ENCODE data around the gene NEU2. TPM values are rescaled to one million over a fixed set of nuclear protein-coding genes. Genes with fewer than 3 reads are reported as not detected.
"Not testable (repeated sequence)": the region's sequence is repeated elsewhere in the genome, so short reads cannot be mapped to it uniquely, and the experiment has no call there.

Gene NEU2
- total and polyA plus RNA-seq, 10 donors = not detected

- Histone ChIP-seq H3K27me3 (replicated peaks in 1 of 7) (no peaks in the 10 kb centered on the region), H3K27ac (peak overlapping the region in 7 of 8 donors; percentile 6 to 97 (median 94)), H3K4me3 (peak overlapping the region in 5 of 8 donors; percentile 74 to 98 (median 85)), H3K9me3 (no peaks in the 10 kb centered on the region), H3K4me1 (peaks cover 54 to 100% (median 89%) of the 10 kb centered on the region in 6 donors), H3K36me3 (peaks cover 0 to 75% (median 21%) of the 10 kb centered on the region in 6 donors)
- WGBS, 5 donors = 60 to 75% (median 72%) methylated on average over 15 to 16 of the region's 16 CpGs
- peak; percentile 77 for DNase-seq
- intact Hi-C loops (cut with DNase I; ENCODE audit: low total_unique reads) = loop anchor here (10.0 kb wide), 1 partner anchor 60 kb away; no protein-coding TSS in a partner anchor
- no peak for TF ChIP-seq POLR2A (IDR thresholded peaks at IDR 0.05)
- TF ChIP-seq POLR2AphosphoS5 (IDR thresholded peaks at IDR 0.05) = no peak
- TF ChIP-seq CTCF (IDR thresholded peaks at IDR 0.05 in 8 of 11, conservative IDR thresholded peaks at IDR 0.05 in 3 of 11) = no peak
Observed at GRCh38 chr2:233064530-233065199, 32.2 kb downstream of the NEU2 start.

GRCh38 chr2:233065200-233065589 is 32.7 kb downstream of the NEU2 start:
- Histone ChIP-seq H3K36me3 (peaks cover 0 to 75% (median 21%) of the 10 kb centered on the region in 6 donors), H3K4me1 (peaks cover 57 to 100% (median 87%) of the 10 kb centered on the region in 6 donors), H3K27ac (peak overlapping the region in 6 of 8 donors; percentile 6 to 97 (median 92)), H3K4me3 (peak overlapping the region in 1 of 8 donors; percentile 85)
- H3K9me3 ChIP-seq; H3K27me3 ChIP-seq (replicated peaks in 1 of 7): not testable (repeated sequence)
- intact Hi-C loops (cut with DNase I; ENCODE audit: low total_unique reads) = loop anchor here (10.0 kb wide), 1 partner anchor 60 kb away; no protein-coding TSS in a partner anchor
- peak; percentile 33 for DNase-seq
- WGBS, 5 donors = 55 to 81% (median 76%) methylated on average over 4 of the region's 4 CpGs

- 87 to 95% (median 91%) methylated on average over 9 of the region's 9 CpGs for WGBS, 5 donors
- Histone ChIP-seq H3K4me1 (peaks cover 54 to 100% (median 93%) of the 10 kb centered on the region in 6 donors), H3K9me3 (no peaks in the 10 kb centered on the region), H3K36me3 (peaks cover 0 to 81% (median 22%) of the 10 kb centered on the region in 6 donors), H3K27me3 (replicated peaks in 1 of 7) (no peaks in the 10 kb centered on the region), H3K4me3 (no peak overlapping the region), H3K27ac (peak overlapping the region in 3 of 8 donors; percentile 55 to 97 (median 89))
- DNase-seq = peak; percentile 59
- TF ChIP-seq POLR2A (IDR thresholded peaks at IDR 0.05) (no peak), CTCF (IDR thresholded peaks at IDR 0.05 in 8 of 11, conservative IDR thresholded peaks at IDR 0.05 in 3 of 11) (no peak), POLR2AphosphoS5 (IDR thresholded peaks at IDR 0.05) (peak in 1 of 3 donors; percentile 26)
- intact Hi-C loops (cut with DNase I; ENCODE audit: low total_unique reads) = loop anchor here (10.0 kb wide), 1 partner anchor 59 kb away; no protein-coding TSS in a partner anchor
Observed at GRCh38 chr2:233065954-233066470, 33.5 kb downstream of the NEU2 start.

GRCh38 chr2:233068762-233069418 is 36.4 kb downstream of the NEU2 start:
- peaks cover 42 to 100% (median 92%) of the 10 kb centered on the region in 6 donors for H3K4me1 ChIP-seq
- peak; percentile 17 to 62 (median 57) for TF ChIP-seq POLR2AphosphoS5 (IDR thresholded peaks at IDR 0.05)
- TF ChIP-seq CTCF (IDR thresholded peaks at IDR 0.05 in 8 of 11, conservative IDR thresholded peaks at IDR 0.05 in 3 of 11) = no peak
- no peak for TF ChIP-seq POLR2A (IDR thresholded peaks at IDR 0.05)
- DNase-seq = peak; percentile 72

More at GRCh38 chr2:233068762-233069418, 36.4 kb downstream of the NEU2 start:
- Histone ChIP-seq H3K27ac (peak overlapping the region in 4 of 8 donors; percentile 62 to 96 (median 70)), H3K9me3 (peaks cover 0 to 9% (median 3%) of the 10 kb centered on the region in 8 donors), H3K4me3 (peak overlapping the region in 2 of 8 donors; percentile 4 to 42), H3K27me3 (replicated peaks in 1 of 7) (no peaks in the 10 kb centered on the region), H3K36me3 (peaks cover 0 to 87% (median 32%) of the 10 kb centered on the region in 6 donors)
- intact Hi-C loops (cut with DNase I; ENCODE audit: low total_unique reads) = loop anchor here (10.0 kb wide), 1 partner anchor 56 kb away; no protein-coding TSS in a partner anchor
- 61 to 71% (median 68%) methylated on average over 9 of the region's 9 CpGs for WGBS, 5 donors

Data from spleen (tissue), 11 donors.